ENCODE measurements around the gene PCDHGA2.
A peak's percentile ranks its signal among the peaks of the same experiment; 100 is the strongest.
"Not testable (repeated sequence)": the region's sequence is repeated elsewhere in the genome, so short reads cannot be mapped to it uniquely, and the experiment has no call there.

The PCDHGA2 gene

DNA sequence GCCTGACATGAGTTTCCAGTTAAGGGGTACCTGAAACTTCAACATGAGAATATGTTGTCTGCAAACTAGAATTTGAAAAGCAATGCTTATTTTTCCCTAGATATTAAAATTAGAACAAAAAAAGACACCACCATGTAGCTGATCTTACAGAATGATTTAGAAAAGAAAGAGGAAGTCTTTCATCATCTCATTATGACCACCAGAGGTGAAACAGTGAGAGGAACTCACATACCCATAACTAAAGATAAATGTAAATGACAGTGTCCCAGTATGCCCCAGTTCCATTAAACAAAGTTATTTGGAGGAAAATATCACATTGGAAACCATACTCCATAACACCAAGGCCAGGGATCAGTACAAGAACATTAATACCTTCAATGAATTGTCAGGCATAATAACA, 24.8 kb upstream of the PCDHGA2 start:
- Histone ChIP-seq H3K4me2 (no peak overlapping the region), H2AFZ (ENCODE audit: low read depth) (no peak overlapping the region), H3K27me3 (ENCODE audit: insufficient read depth, low read depth) (no peaks in the 10 kb centered on the region), H3K9ac (no peak overlapping the region), H3K4me1 (ENCODE audit: low read depth, poor library complexity, severe bottlenecking) (no peaks in the 10 kb centered on the region), H3K36me3 (ENCODE audit: insufficient read depth) (peaks cover 6% of the 10 kb centered on the region; the same call in 1 of the 2 replicates), H3K79me2 (ENCODE audit: insufficient read depth, low read depth) (peaks cover 21% of the 10 kb centered on the region), H3K4me3 (IDR thresholded peaks at IDR 0.05; ENCODE audit: insufficient read depth, low read depth, low read length) (no peak overlapping the region), H4K20me1 (ENCODE audit: insufficient read depth) (no peaks in the 10 kb centered on the region), H3K27ac (no peak overlapping the region)
- TF ChIP-seq, protein P1, sequence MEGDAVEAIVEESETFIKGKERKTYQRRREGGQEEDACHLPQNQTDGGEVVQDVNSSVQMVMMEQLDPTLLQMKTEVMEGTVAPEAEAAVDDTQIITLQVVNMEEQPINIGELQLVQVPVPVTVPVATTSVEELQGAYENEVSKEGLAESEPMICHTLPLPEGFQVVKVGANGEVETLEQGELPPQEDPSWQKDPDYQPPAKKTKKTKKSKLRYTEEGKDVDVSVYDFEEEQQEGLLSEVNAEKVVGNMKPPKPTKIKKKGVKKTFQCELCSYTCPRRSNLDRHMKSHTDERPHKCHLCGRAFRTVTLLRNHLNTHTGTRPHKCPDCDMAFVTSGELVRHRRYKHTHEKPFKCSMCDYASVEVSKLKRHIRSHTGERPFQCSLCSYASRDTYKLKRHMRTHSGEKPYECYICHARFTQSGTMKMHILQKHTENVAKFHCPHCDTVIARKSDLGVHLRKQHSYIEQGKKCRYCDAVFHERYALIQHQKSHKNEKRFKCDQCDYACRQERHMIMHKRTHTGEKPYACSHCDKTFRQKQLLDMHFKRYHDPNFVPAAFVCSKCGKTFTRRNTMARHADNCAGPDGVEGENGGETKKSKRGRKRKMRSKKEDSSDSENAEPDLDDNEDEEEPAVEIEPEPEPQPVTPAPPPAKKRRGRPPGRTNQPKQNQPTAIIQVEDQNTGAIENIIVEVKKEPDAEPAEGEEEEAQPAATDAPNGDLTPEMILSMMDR (conservative IDR thresholded peaks at IDR 0.05; ENCODE audit: low read depth, low read length) = no peak

DNA sequence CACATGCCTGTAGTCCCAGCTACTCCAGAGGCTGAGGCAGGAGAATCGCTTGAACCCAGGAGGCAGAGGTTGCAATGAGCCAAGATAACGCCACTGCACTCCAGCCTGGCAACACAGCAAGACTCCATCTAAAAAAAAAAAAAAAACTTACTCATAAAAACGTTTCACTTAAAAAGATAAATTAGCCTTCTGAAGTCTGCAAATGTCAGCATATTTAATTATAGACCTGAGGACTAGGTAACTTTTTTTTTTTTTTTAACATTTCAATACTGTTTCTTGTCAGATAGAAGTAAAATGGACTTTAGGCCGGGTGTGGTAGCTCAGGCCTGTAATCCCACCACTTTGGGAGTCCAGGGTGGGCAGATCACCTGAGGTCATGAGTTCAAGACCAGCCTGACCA, 21.6 kb upstream of the PCDHGA2 start:
- not testable (repeated sequence) for H4K20me1 ChIP-seq (ENCODE audit: insufficient read depth); H3K4me1 ChIP-seq (ENCODE audit: low read depth, poor library complexity, severe bottlenecking); H3K4me3 ChIP-seq (IDR thresholded peaks at IDR 0.05; ENCODE audit: insufficient read depth, low read depth, low read length); H3K27ac ChIP-seq; H3K4me2 ChIP-seq; H3K27me3 ChIP-seq (ENCODE audit: insufficient read depth, low read depth); H3K9ac ChIP-seq; H2AFZ ChIP-seq (ENCODE audit: low read depth)
- Histone ChIP-seq H3K79me2 (ENCODE audit: insufficient read depth, low read depth) (peaks cover 36% of the 10 kb centered on the region), H3K36me3 (ENCODE audit: insufficient read depth) (peaks cover 12% of the 10 kb centered on the region; the same call in 1 of the 2 replicates)

DNA sequence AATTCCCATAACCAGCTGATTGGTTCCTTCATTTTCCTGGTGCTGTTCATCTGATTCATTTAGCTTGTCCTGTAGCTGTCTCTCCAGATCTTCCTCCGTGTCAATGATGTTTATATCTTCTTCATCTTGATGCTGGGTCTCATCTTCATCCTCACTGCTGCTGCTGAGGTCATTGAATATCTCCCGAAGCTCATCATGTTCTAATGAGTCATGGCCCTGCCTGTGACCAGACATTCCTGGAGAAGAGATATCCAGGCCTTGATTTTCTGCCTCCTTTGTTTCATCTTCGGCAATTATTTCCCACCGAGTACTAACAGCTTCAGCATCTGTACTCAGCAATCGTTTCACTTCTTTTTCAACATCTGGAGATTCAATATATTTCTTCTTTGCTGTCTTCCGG, 19.4 kb upstream of the PCDHGA2 start:
- Histone ChIP-seq H3K27me3 (ENCODE audit: insufficient read depth, low read depth) (no peaks in the 10 kb centered on the region), H3K36me3 (ENCODE audit: insufficient read depth) (peaks cover 11% of the 10 kb centered on the region; the same call in 1 of the 2 replicates), H3K9ac (no peak overlapping the region), H2AFZ (ENCODE audit: low read depth) (no peak overlapping the region), H4K20me1 (ENCODE audit: insufficient read depth) (no peaks in the 10 kb centered on the region), H3K27ac (no peak overlapping the region), H3K4me2 (peak overlapping the region; percentile 54), H3K4me3 (IDR thresholded peaks at IDR 0.05; ENCODE audit: insufficient read depth, low read depth, low read length) (no peak overlapping the region), H3K79me2 (ENCODE audit: insufficient read depth, low read depth) (peaks cover 36% of the 10 kb centered on the region), H3K4me1 (ENCODE audit: low read depth, poor library complexity, severe bottlenecking) (no peaks in the 10 kb centered on the region)
- TF ChIP-seq, protein P1 (conservative IDR thresholded peaks at IDR 0.05; ENCODE audit: low read depth, low read length) = no peak

DNA sequence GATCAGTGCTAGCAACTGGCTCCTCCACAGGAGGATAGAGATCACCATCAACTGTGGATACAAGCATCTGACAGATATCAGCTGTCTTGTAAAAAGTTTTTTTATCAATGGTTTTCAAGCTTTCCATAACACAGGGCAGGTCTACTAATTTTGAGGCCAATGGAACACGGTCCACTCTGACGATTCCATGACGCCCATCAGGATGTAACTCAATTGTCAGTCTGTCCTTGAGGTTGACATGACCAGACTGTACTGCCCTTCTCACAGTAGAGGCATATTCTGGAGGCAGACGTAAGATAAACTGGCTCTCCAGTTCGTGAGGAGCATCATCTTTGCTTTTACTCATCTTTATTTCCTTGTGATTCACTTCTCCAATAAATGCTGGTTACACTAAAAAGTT, 18.9 kb upstream of the PCDHGA2 start:
- Histone ChIP-seq H2AFZ (ENCODE audit: low read depth) (no peak overlapping the region), H3K36me3 (ENCODE audit: insufficient read depth) (peaks cover 9% of the 10 kb centered on the region; the same call in 1 of the 2 replicates), H3K4me1 (ENCODE audit: low read depth, poor library complexity, severe bottlenecking) (no peaks in the 10 kb centered on the region), H3K4me2 (peak overlapping the region; percentile 54), H4K20me1 (ENCODE audit: insufficient read depth) (no peaks in the 10 kb centered on the region), H3K9ac (no peak overlapping the region), H3K27me3 (ENCODE audit: insufficient read depth, low read depth) (no peaks in the 10 kb centered on the region), H3K4me3 (IDR thresholded peaks at IDR 0.05; ENCODE audit: insufficient read depth, low read depth, low read length) (no peak overlapping the region), H3K27ac (peak overlapping the region; percentile 97; the same call in 1 of the 2 replicates), H3K79me2 (ENCODE audit: insufficient read depth, low read depth) (peaks cover 36% of the 10 kb centered on the region)
- TF ChIP-seq, protein P1 (conservative IDR thresholded peaks at IDR 0.05; ENCODE audit: low read depth, low read length) = no peak

DNA sequence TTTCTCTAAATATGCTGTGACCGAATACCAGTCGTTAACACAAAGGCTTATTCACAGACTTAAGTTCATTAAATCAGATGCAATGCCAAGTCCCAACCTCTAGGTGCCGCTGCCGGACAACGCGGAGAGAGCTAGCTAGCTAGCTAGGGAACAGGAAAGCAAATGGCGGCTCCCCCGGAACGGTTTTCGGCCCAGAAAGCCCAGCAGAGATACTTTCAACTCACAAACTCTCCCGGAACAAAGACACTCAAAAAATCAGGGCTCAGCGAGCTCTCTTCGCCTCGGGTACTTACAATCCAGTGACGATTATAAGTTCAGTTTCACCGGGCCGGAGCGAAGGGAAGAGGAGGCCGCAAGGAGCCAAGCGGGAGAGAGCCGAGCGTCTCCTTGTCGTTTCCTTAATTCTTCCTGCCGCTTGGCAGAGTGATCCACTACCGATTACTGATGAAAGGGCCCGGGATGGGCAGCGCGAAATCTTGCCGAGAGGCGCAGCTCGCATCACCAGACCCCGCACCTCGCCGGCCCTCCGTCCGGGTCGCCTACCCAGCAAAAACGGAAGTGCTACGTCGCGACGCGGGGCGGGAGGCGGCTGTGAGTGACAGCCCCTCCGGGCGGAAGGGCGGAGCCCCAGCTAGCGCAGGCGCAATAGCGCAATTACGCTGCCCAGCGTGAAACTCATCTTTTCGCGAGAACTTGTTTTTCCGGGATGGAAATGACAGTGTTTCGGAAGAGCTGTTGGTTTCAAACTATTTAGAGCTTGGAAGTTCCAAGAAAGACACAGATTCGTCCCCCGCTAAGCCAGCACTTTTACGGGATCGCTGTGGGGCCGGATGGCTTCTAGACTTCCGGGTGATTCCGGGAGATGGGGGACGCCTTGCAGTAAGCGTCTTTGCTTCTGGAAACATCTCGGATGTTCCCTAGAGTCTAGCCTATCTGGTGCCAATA, 18.1 kb upstream of the PCDHGA2 start, which contains the start of gene TAF7:
Gene TAF7, minus strand, starts transcription at position 560 of the 945 bp plus-strand sequence. CDS start 740 bp downstream, outside the sequence.
- TF ChIP-seq, protein P1 (conservative IDR thresholded peaks at IDR 0.05; ENCODE audit: low read depth, low read length) = peak; percentile 90
- H3K4me3 ChIP-seq (IDR thresholded peaks at IDR 0.05; ENCODE audit: insufficient read depth, low read depth, low read length) = no peak within 1 kb of the TSS
- H2AFZ ChIP-seq (ENCODE audit: low read depth) = peak within 1 kb of the TSS; percentile 90
- H3K27ac ChIP-seq = peak within 1 kb of the TSS; percentile 97
- peak within 1 kb of the TSS; percentile 96 for H3K9ac ChIP-seq
- H3K4me1 ChIP-seq (ENCODE audit: low read depth, poor library complexity, severe bottlenecking) = no peaks in the 10 kb centered on the region
- peak within 1 kb of the TSS; percentile 54 for H3K4me2 ChIP-seq
- no peaks in the 10 kb centered on the region for H4K20me1 ChIP-seq (ENCODE audit: insufficient read depth)
- H3K27me3 ChIP-seq (ENCODE audit: insufficient read depth, low read depth) = no peaks in the 10 kb centered on the region
- peaks cover 9% of the 10 kb centered on the region; the same call in 1 of the 2 replicates for H3K36me3 ChIP-seq (ENCODE audit: insufficient read depth)
- H3K79me2 ChIP-seq (ENCODE audit: insufficient read depth, low read depth) = peaks cover 36% of the 10 kb centered on the region

Measured in KMS-11 (cell line).